H1 (cell line): ENCODE data around the gene PSME2. TPM values are rescaled to one million over a fixed set of nuclear protein-coding genes. Genes with fewer than 3 reads are reported as not detected.
A peak's percentile ranks its signal among the peaks of the same experiment; 100 is the strongest.

ENCODE experiments used
- CTCF ChIA-PET: fragments of 300-600 bp; sonication (Branson Sonifier 250); formaldehyde crosslinking; loops from one replicate; lab custom pipeline; 2021; ENCODE audit not compliant: partially characterized antibody; lab: Charles Lee
- POLR2A ChIA-PET: fragments of 300-600 bp; sonication (Branson Sonifier 250); formaldehyde crosslinking; loops from one replicate; lab custom pipeline; 2021; ENCODE audit warnings: inconsistent platforms; ENCODE audit not compliant: partially characterized antibody; lab: Charles Lee
- DNase-seq, 2 experiments: peaks; one replicate each; pipeline versions ENCODE4 v3.0.0 to v3.0.0-alpha.2; 2010 to 2022; ENCODE audit warnings: low spot score in 2 of 2, low read depth in 1 of 2, mixed read lengths in 1 of 2
- FAIRE-seq: peaks from 2 replicates; lab custom pipeline; 2011; peaks lifted over from hg19 to GRCh38; lab: Jason Lieb, UNC
- H2AFZ ChIP-seq: 2 replicates; pipeline ENCODE4 v1.8.1; 2012; ENCODE audit warnings: low read length, inconsistent platforms
- H2AK5ac ChIP-seq: 2 replicates; pipeline ENCODE4 v1.6.1; 2013; ENCODE audit warnings: low read depth, low read length
- H2BK120ac ChIP-seq: replicated peaks from 2 replicates; pipeline ENCODE3; 2013; ENCODE audit warnings: low read depth, low read length, inconsistent platforms
- H2BK12ac ChIP-seq: 2 replicates; pipeline ENCODE4 v1.6.1; 2013; ENCODE audit warnings: low read depth, low read length
- H2BK15ac ChIP-seq: 2 replicates; pipeline ENCODE4 v1.6.1; 2013; ENCODE audit warnings: low read length
- H2BK20ac ChIP-seq: 2 replicates; pipeline ENCODE4 v1.6.1; 2013; ENCODE audit warnings: low read length
- H2BK5ac ChIP-seq: 2 replicates; pipeline ENCODE4 v1.6.1; 2013; ENCODE audit warnings: low read depth, low read length
- H3K14ac ChIP-seq: 2 replicates; pipeline ENCODE4 v1.6.1; 2013; ENCODE audit warnings: inconsistent platforms; ENCODE audit not compliant: insufficient read length
- H3K18ac ChIP-seq: 2 replicates; pipeline ENCODE4 v1.6.1; 2013; ENCODE audit warnings: low read length; ENCODE audit errors: extremely low read depth
- H3K23ac ChIP-seq: 2 replicates; pipeline ENCODE4 v1.6.1; 2013; ENCODE audit warnings: inconsistent platforms; ENCODE audit not compliant: insufficient read length
- H3K23me2 ChIP-seq: 2 replicates; pipeline ENCODE4 v1.6.1; 2013; ENCODE audit warnings: low read depth, low read length
- H3K27ac ChIP-seq: 2 replicates; pipeline ENCODE4 v1.6.1; 2011; ENCODE audit warnings: low read depth, low read length, inconsistent platforms
- H3K27me3 ChIP-seq, 4 experiments: replicated peaks in 1 of 4; 1 replicate in 1 of 4; 2 replicates in 3 of 4; pipeline versions ENCODE4 v1.6.1 to v1.8.1; 2011 to 2013; ENCODE audit warnings: low read length in 3 of 4, mild to moderate bottlenecking in 3 of 4, inconsistent platforms in 2 of 4, mixed read lengths in 2 of 4, moderate library complexity in 1 of 4; ENCODE audit not compliant: control insufficient read depth in 3 of 4, insufficient read depth in 3 of 4; ENCODE audit errors: extremely low read depth in 1 of 4
- H3K36me3 ChIP-seq, 4 experiments: 2 replicates each; pipeline versions ENCODE4 v1.6.1 to v1.8.1; 2011 to 2013; ENCODE audit warnings: mild to moderate bottlenecking in 4 of 4, low read length in 3 of 4, moderate library complexity in 2 of 4, control low read depth in 1 of 4, inconsistent platforms in 1 of 4; ENCODE audit not compliant: insufficient read depth in 4 of 4, control insufficient read depth in 2 of 4
- H3K4ac ChIP-seq: replicated peaks from 2 replicates; pipeline ENCODE3; 2013; ENCODE audit warnings: low read length, low read depth, mixed read lengths, inconsistent platforms; ENCODE audit not compliant: insufficient read length
- H3K4me1 ChIP-seq, 4 experiments: replicated peaks in 1 of 4; 1 replicate in 1 of 4; 2 replicates in 3 of 4; pipeline versions ENCODE4 v1.6.1 to v1.8.1; 2011 to 2013; ENCODE audit warnings: low read length in 3 of 4, inconsistent platforms in 2 of 4, mixed read lengths in 1 of 4; ENCODE audit not compliant: insufficient read depth in 4 of 4, control insufficient read depth in 3 of 4
- H3K4me2 ChIP-seq, 2 experiments: 2 replicates each; pipeline versions ENCODE4 v1.6.1 to v1.8.1; 2011 to 2013; ENCODE audit warnings: low read depth in 2 of 2, low read length in 2 of 2, control low read depth in 1 of 2, inconsistent platforms in 1 of 2, mild to moderate bottlenecking in 1 of 2; ENCODE audit not compliant: insufficient read depth in 1 of 2
- H3K4me3 ChIP-seq, 4 experiments: fragments of 200-600, 300-600 bp in 1 of 4; sonication (generic), shearing (Covaris generic), sonication (Bioruptor Twin) in 1 of 4; 2 replicates each; pipeline versions ENCODE4 v1.5.1 to v1.8.1; 2011 to 2016; ENCODE audit warnings: low read length in 4 of 4, low read depth in 3 of 4, control low read depth in 2 of 4, inconsistent platforms in 2 of 4, mild to moderate bottlenecking in 2 of 4, mixed read lengths in 1 of 4, moderate library complexity in 1 of 4; ENCODE audit not compliant: insufficient read depth in 2 of 4; ENCODE audit errors: extremely low read depth in 1 of 4
- H3K56ac ChIP-seq: replicated peaks from 2 replicates; pipeline ENCODE3; 2013; ENCODE audit warnings: low read depth, mild to moderate bottlenecking, mixed read lengths, low read length, inconsistent platforms; ENCODE audit not compliant: insufficient read length
- H3K79me1 ChIP-seq: 2 replicates; pipeline ENCODE4 v1.6.1; 2013; ENCODE audit warnings: low read depth, low read length, control low read depth
- H3K79me2 ChIP-seq, 2 experiments: 2 replicates each; pipeline versions ENCODE4 v1.6.1 to v1.8.1; 2012 to 2013; ENCODE audit warnings: low read length in 2 of 2, mild to moderate bottlenecking in 2 of 2, inconsistent platforms in 1 of 2; ENCODE audit not compliant: insufficient read depth in 2 of 2, control insufficient read depth in 1 of 2
- H3K9ac ChIP-seq, 4 experiments: replicated peaks in 1 of 4; 1 replicate in 1 of 4; 2 replicates in 3 of 4; pipeline versions ENCODE4 v1.6.1 to v1.8.1; 2011 to 2013; ENCODE audit warnings: low read depth in 3 of 4, low read length in 3 of 4, control low read depth in 2 of 4, mild to moderate bottlenecking in 2 of 4, moderate library complexity in 2 of 4, inconsistent platforms in 1 of 4; ENCODE audit errors: extremely low read depth in 1 of 4
- H3K9me3 ChIP-seq, 2 experiments: 2 replicates each; pipeline versions ENCODE4 v1.6.1 to v1.8.1; 2012 to 2013; ENCODE audit warnings: mild to moderate bottlenecking in 2 of 2, moderate library complexity in 2 of 2, control low read depth in 1 of 2, inconsistent platforms in 1 of 2, low read depth in 1 of 2, low read length in 1 of 2, mixed read lengths in 1 of 2; ENCODE audit not compliant: insufficient read depth in 2 of 2
- H4K20me1 ChIP-seq, 2 experiments: replicated peaks in 1 of 2; 2 replicates each; pipeline versions ENCODE3 to v1.8.1; 2011 to 2013; ENCODE audit warnings: inconsistent platforms in 2 of 2, low read length in 2 of 2, mild to moderate bottlenecking in 1 of 2; ENCODE audit not compliant: insufficient read depth in 2 of 2, control insufficient read depth in 1 of 2
- H4K5ac ChIP-seq: 2 replicates; pipeline ENCODE4 v1.6.1; 2013; ENCODE audit warnings: low read length, low read depth, mixed read lengths, inconsistent platforms; ENCODE audit not compliant: insufficient read length
- H4K8ac ChIP-seq: 2 replicates; pipeline ENCODE4 v1.8.0; 2013; ENCODE audit warnings: mild to moderate bottlenecking, moderate library complexity, low read length, inconsistent platforms; ENCODE audit not compliant: insufficient read depth; ENCODE audit errors: extremely low read depth
- H4K91ac ChIP-seq: replicated peaks from 2 replicates; pipeline ENCODE3; 2013; ENCODE audit warnings: low read length, mixed read lengths, inconsistent platforms; ENCODE audit not compliant: insufficient read length
- ASH2L ChIP-seq: fragments of 200-600, 300-600 bp; sonication (generic); IDR thresholded peaks from one replicate; pipeline ENCODE4 v1.7.1; 2017; ENCODE audit warnings: low read length
- BRCA1 ChIP-seq: IDR thresholded peaks from 2 replicates; pipeline ENCODE4 v1.6.1; 2012; ENCODE audit warnings: low read depth, low read length, improper control_type of control experiment
- CHD2 ChIP-seq: IDR thresholded peaks from 2 replicates; pipeline ENCODE4 v1.6.1; 2012; ENCODE audit warnings: low read length, improper control_type of control experiment
- CTBP2 ChIP-seq: IDR thresholded peaks from 2 replicates; pipeline ENCODE4 v1.7.0; 2011; ENCODE audit warnings: borderline replicate concordance, mild to moderate bottlenecking, moderate library complexity, mixed read lengths, low read length; ENCODE audit not compliant: insufficient read depth, insufficient read length
- HDAC2 ChIP-seq, 2 experiments: fragments of 300-600 bp in 1 of 2; sonication (generic) in 1 of 2; IDR thresholded peaks; 2 replicates each; pipeline ENCODE4 v1.6.1; 2011 to 2012; ENCODE audit warnings: low read depth in 2 of 2, low read length in 2 of 2, mild to moderate bottlenecking in 2 of 2, moderate library complexity in 2 of 2, borderline replicate concordance in 1 of 2, inconsistent platforms in 1 of 2
- SIRT6 ChIP-seq: IDR thresholded peaks from one replicate; pipeline ENCODE4 v1.7.1; 2012; ENCODE audit warnings: low read length, inconsistent platforms
- SP1 ChIP-seq: IDR thresholded peaks from 2 replicates; pipeline ENCODE4 v1.6.1; 2011; ENCODE audit warnings: low read depth, low read length
- TCF12 ChIP-seq: IDR thresholded peaks from 2 replicates; pipeline ENCODE4 v1.6.1; 2011; ENCODE audit warnings: low read depth, mild to moderate bottlenecking, low read length
- WGBS, 2 experiments: shearing (Covaris generic) in 1 of 2; methylation state at CpG; one replicate each; pipeline versions ENCODE4 v1.1.6 to v1.1.7; 2013 to 2015; ENCODE audit warnings: low lambda C conversion rate in 2 of 2, mixed read lengths in 2 of 2, inconsistent platforms in 1 of 2, low coverage in 1 of 2, missing lambda C conversion rate in 1 of 2; ENCODE audit not compliant: insufficient replicate concordance in 2 of 2, insufficient coverage in 1 of 2, insufficient read length in 1 of 2; ENCODE audit errors: extremely low coverage in 1 of 2, missing lambda C conversion rate in 1 of 2; 5-methylcytosine and 5-hydroxymethylcytosine counted together
- long read RNA-seq, 2 experiments: library from RNA in 1 of 2; library from capped mRNA in 1 of 2; stranded (forward); transcript quantifications; one replicate each; pipeline ENCODE4 v2.0.0, GENCODE V29; 2021; ENCODE audit warnings: inconsistent platforms in 1 of 2
- polyA minus RNA-seq, 3 experiments: library from RNA; depleted of rRNA, polyadenylated mRNA; stranded (reverse); fragments of >200 nt; gene quantifications; 1 replicate in 2 of 3; 2 replicates in 1 of 3; pipeline ENCODE4 v1.2.3, GENCODE V29; 2011
- polyA plus RNA-seq, 7 experiments: library from polyadenylated mRNA; depleted of rRNA in 3 of 7; stranded (reverse) in 5 of 7; unstranded in 2 of 7; fragments of >200 nt in 5 of 7; fragments of 200-250 nt in 2 of 7; gene quantifications; 1 replicate in 5 of 7; 2 replicates in 1 of 7; 4 replicates in 1 of 7; pipeline versions ENCODE4 v1.2.1 to v1.2.3, GENCODE V29; 2011 to 2013; ENCODE audit warnings: missing spikeins in 2 of 7, mixed read lengths in 2 of 7
- total RNA-seq: library from RNA; stranded (reverse); fragmentation: NEBNext Ultra II Directional; extraction: Animal tissue kit (Norgen Biotek cat#: 25700); gene quantifications from 2 replicates; pipeline ENCODE4 v1.2.1, GENCODE V29; 2021

Gene PSME2, protein sequence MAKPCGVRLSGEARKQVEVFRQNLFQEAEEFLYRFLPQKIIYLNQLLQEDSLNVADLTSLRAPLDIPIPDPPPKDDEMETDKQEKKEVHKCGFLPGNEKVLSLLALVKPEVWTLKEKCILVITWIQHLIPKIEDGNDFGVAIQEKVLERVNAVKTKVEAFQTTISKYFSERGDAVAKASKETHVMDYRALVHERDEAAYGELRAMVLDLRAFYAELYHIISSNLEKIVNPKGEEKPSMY
- total RNA-seq (111 and 118 TPM in 2 replicates), polyA plus RNA-seq (2011; rRNA removed) (71.8 and 76.8 TPM in 2 replicates), polyA minus RNA-seq (2011; rRNA and poly(A)+ RNA removed) (37.7 and 47.5 TPM in 2 replicates)
- 87.1 TPM for polyA plus RNA-seq (2011; cell fraction: cytosol; rRNA removed)
- 241 TPM for polyA plus RNA-seq (2011; cell fraction: nucleus; rRNA removed)
- polyA plus RNA-seq (2012, experiment 1 of 2), result 144 to 207 TPM (median 148 TPM) in 4 replicates
- polyA plus RNA-seq (2012, experiment 2 of 2), result 78.0 TPM
- 118 TPM for polyA plus RNA-seq (2013, experiment 1 of 2)
- 113 TPM for polyA plus RNA-seq (2013, experiment 2 of 2)
- 30.2 TPM for polyA minus RNA-seq (2011; cell fraction: cytosol; rRNA and poly(A)+ RNA removed)
- 44.3 TPM for polyA minus RNA-seq (2011; cell fraction: nucleus; rRNA and poly(A)+ RNA removed)
- long read RNA-seq, experiment 1, transcript PSME2-201 (11 exons, 1,404 nt), result major isoform, 39 of 68 reads
- long read RNA-seq, experiment 1, partial matches to known transcripts, result 12 of 68 reads
- long read RNA-seq, experiment 1, other reads (novel, unspliced or antisense), result 15 of 68 reads
- long read RNA-seq, experiment 2, transcript PSME2-203 (11 exons, 1,502 nt), result minor isoform, 6 of 150 reads
- long read RNA-seq, experiment 2, transcript PSME2-201 (11 exons, 1,404 nt), result major isoform, 133 of 150 reads
- long read RNA-seq, experiment 2, partial matches to known transcripts, result 4 of 150 reads
- long read RNA-seq, experiment 2, other reads (novel, unspliced or antisense), result 6 of 150 reads

DNA sequence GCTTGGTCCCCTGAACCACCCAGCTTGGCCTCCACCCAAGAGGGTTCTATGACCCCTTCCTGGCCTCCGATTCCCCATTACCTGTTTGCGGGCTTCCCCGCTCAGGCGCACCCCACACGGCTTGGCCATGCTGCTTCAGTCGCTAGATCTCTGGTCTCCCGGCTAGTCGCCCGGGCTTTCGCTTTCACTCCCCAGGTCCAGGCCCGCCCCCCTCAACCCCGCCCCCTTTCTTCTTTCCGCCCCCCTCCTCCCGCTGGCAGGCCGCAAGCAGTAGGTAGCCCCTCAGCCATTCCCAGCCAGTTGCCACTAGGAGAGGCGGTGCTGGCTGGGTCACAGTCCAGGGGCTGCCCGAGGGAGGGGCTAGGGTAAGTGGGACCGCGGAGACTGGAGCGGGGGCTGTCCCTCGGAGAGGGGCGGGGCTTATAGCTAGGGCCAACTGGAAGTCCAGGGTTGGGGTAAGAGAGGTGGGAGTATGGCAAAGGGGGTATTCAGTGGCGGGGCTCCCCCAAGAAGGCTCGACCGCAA lies at the start of gene PSME2:
Gene PSME2 (minus strand): TSS at position 158 of the 525 bp plus-strand sequence. CDS start 29 bp downstream, at position 129.
- Histone ChIP-seq H3K36me3 (peaks cover 11 to 30% (median 24%) of the 10 kb centered on the region in 4 experiments), H3K23me2 (peaks cover 10% of the 10 kb centered on the region), H3K27me3 (no peaks in the 10 kb centered on the region), H4K91ac (no peak within 1 kb of the TSS), H3K4me3 (peak within 1 kb of the TSS; percentile 92 to 98 (median 96)), H2AFZ (peak within 1 kb of the TSS; percentile 83; the same call in 1 of the 2 replicates), H2AK5ac (no peak within 1 kb of the TSS), H3K4ac (no peak within 1 kb of the TSS), H3K27ac (peak within 1 kb of the TSS; percentile 45; the same call in 1 of the 2 replicates), H2BK5ac (peak within 1 kb of the TSS; percentile 94), H4K20me1 (peaks cover 0 to 18% of the 10 kb centered on the region in 2 experiments), H4K5ac (peak within 1 kb of the TSS; percentile 2), H3K23ac (no peak within 1 kb of the TSS), H3K9ac (peak within 1 kb of the TSS; percentile 66 to 73 (median 70)), H3K14ac (no peak within 1 kb of the TSS), H3K18ac (peak within 1 kb of the TSS; percentile 53; the same call in 1 of the 2 replicates), H3K4me1 (peaks cover 0 to 10% (median 8%) of the 10 kb centered on the region in 4 experiments; a peak in 5 of 7 replicates), H2BK12ac (0 out of 2 replicates have a peak within 1 kb of the TSS, but pooled peaks have one; percentile 46), H4K8ac (no peak within 1 kb of the TSS; the same call in 1 of the 2 replicates), H3K79me1 (peaks cover 11% of the 10 kb centered on the region; the same call in 1 of the 2 replicates), H3K9me3 (no peaks in the 10 kb centered on the region), H2BK20ac (no peak within 1 kb of the TSS), H3K79me2 (peaks cover 0 to 28% of the 10 kb centered on the region in 2 experiments; a peak in 3 of 4 replicates), H2BK15ac (no peak within 1 kb of the TSS), H3K4me2 (peak within 1 kb of the TSS; percentile 83 to 96), H2BK120ac (no peak within 1 kb of the TSS), H3K56ac (peak within 1 kb of the TSS; percentile 52)
- DNase-seq, result peak in 1 of 2 experiments; percentile 93
- no peak for FAIRE-seq
- WGBS, 2 experiments, result 0% methylated on average over 13 of the region's 25 CpGs; no CpG with 5 or more reads in 1 of the 2 experiments
- ChIA-PET CTCF (interaction anchor here (0.6 to 3.7 kb wide), 8 partner anchors 9 to 89 kb away, joined by 3 to 24 read pairs (median 5); partner anchors contain the start of genes DCAF11, IRF9 and PSME1), POLR2A (interaction anchor here (0.6 to 9.6 kb wide), 21 partner anchors 9 to 1178 kb away, joined by 3 to 86 read pairs (median 5); partner anchors contain the start of genes CHMP4A, DCAF11, DHRS1 and IPO4)
- TF ChIP-seq SP1 (no peak), CTBP2 (no peak), SIRT6 (no peak), BRCA1 (no peak), TCF12 (no peak), ASH2L (no peak), HDAC2 (IDR thresholded peaks at IDR 0.05; ENCODE audit: borderline replicate concordance in 1 of 2, low read depth in 2 of 2, low read length in 2 of 2) (no peak), CHD2 (no peak)
